HG02870 (cell line): ENCODE measurements around the gene RCE1.
A peak's percentile ranks its signal among the peaks of the same experiment; 100 is the strongest.

ENCODE experiments used
- ATAC-seq: cut with Tn5 transposase; IDR thresholded peaks from one replicate; pipeline ENCODE4 v1.9.1; 2021; ENCODE audit warnings: mild to moderate bottlenecking, moderate library complexity; ENCODE audit not compliant: unreplicated experiment

RCE1 gene

DNA sequence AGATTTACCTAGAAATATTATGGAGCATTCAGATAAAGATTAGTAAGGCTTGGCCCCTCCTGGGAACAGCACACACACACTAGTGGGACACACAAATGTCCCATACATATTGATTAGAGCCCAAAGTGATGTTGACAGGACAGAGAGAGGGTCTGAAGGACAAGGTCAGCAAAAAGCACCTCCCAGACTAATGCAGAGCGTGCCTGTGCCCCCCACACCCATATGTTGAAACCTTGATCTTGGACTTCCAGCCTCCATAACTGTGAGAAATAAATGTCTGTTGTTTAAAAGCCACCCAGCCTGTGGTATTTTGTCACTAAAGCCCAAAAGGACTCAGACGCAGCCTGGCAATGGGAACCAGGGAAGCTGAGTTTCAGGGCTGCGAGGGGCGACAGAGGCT is 41.2 kb downstream of the RCE1 start:
- ATAC-seq = no peak

- no peak for ATAC-seq
Measured at GRCh38 chr11:66885469-66885868, 42.2 kb downstream of the RCE1 start.

DNA sequence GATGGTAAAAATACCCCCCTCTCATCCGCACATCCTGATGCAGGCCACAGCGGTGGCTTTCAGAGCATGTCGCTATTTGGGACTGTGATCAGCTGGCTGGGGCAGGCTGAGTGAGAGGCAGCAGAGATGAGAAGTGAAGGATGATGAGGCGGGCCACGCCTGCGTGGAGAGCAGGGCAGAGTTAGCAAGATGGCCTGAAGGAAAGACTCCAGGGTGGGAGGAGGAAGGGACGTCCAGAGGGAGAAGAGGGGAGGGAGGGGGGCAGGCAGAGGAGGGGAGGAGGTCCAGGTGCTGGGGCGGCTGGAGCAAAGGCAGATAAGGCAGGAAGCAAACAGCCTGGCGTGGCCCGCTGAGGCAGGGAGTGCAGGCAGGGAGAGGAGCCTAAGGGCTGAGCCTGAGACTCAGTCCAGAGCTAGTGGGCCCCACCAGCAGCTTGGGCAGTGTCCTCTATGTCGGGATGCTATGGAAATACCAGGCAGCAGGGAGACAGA is 42.8 kb downstream of the RCE1 start:
- ATAC-seq = no peak

- ATAC-seq = no peak
Measured at GRCh38 chr11:66886671-66887221, 43.5 kb downstream of the RCE1 start.

DNA sequence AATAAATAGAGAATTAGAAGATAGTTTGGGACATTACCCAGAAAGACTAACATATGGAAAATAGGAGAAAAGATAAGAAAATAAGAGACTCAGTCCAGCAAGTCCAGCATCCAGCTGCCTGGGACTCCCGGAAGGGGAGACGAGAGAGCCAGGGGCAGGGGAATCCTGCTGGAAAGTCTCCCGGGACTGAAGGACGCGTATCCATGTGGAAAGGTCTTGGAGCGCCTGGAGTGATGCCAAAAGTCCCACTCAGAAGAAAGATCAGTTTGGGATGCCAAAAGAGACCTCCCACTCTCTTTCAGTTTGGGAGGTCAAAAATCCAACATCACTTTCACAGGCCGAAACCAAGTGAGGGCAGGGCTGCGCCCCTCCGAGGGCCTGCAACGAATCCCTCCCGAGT is 44.3 kb downstream of the RCE1 start:
- ATAC-seq = no peak

DNA sequence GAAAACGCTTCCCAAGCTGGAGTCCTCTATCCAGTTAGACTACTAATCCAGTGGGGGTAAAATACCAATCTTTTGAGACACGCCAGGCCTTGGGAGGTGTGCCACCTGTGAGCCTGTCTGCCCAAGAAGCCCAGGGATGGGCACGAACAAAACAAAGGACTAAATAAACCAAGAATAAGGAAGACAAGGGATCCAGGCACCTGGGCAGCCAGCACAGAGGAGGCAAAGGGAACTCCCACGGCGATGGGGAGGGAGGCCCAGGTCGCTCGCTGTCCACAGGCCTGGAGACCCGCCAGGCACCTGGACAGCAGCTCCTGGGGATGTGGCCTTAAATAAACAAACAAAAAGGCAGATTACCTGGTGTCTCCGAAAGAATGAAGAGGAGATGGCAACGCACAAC is 45.0 kb downstream of the RCE1 start:
- no peak for ATAC-seq

DNA sequence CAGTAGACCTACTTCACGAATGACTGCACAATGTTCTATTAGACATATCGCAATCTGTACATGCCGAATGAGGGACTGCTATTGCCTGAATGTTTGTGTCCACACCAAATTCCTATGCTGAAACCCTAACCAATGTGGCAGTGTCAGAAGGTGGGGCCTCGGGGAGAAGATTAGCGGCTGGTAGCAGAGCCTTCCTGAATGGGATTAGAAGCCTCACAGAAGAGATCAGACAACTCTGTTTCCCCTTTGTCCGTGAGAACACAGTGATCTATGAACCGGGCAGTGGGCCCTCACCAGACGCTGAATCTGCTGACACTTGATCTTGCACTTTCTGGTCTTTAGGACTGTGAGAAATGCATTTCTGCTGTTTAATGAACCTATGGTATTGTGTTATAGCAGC is 46.7 kb downstream of the RCE1 start:
- no peak for ATAC-seq

- peak; percentile 93 for ATAC-seq
Measured at GRCh38 chr11:66891851-66892660, 48.8 kb downstream of the RCE1 start.

DNA sequence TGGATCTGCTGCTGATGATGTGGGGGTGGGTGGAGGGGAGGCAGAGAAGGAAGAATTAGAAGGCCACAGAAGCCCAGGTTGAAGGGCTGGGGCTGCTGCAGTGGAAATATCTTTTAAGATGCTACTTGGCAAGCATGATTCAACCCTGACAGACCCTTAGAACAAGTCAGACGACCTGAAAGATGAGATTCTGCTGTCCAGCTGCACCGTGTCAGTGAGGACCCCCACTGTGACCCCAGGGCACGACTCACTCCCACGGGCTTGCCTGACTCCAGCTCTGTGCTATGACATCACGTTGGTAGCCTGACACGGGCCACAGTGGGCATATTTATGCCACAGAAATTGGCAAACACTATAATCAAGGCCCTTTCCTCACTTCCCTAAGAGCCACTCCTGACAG is 49.7 kb downstream of the RCE1 start:
- no peak for ATAC-seq

- no peak for ATAC-seq
Measured at GRCh38 chr11:66894141-66894540, 50.9 kb downstream of the RCE1 start.
